Vein endothelial cell (primary cell): ENCODE results near the gene TRMT1L. TPM values are rescaled to one million over a fixed set of nuclear protein-coding genes. Genes with fewer than 3 reads are reported as not detected.

Experiments
- total RNA-seq: library from RNA; depleted of rRNA; stranded (reverse); fragments of >200 nt; gene quantifications from 2 replicates; pipeline ENCODE4 v1.2.3, GENCODE V29; 2012

Gene TRMT1L
- 9.5 and 26.0 TPM in 2 replicates for total RNA-seq

GRCh38 chr1:185156854-185157598, at the start of gene TRMT1L, which contains the start of gene SWT1:
TSS of gene TRMT1L (minus strand) at chr1:185156953. CDS start at chr1:185156712, 241 bp downstream.
TSS of gene SWT1 (plus strand) at chr1:185157167. CDS start at chr1:185160842, 3,675 bp downstream.

Other genes with a start within 250 kb of the TRMT1L start
- 5.2 and 6.4 TPM in 2 replicates for gene NIBAN1, start 182.4 kb downstream of the TRMT1L start, total RNA-seq
- gene RNF2, start 111.4 kb downstream of the TRMT1L start, total RNA-seq: 27.1 and 29.7 TPM in 2 replicates
- gene SWT1, start 214 bp upstream of the TRMT1L start, total RNA-seq: 4.2 and 4.4 TPM in 2 replicates
- gene IVNS1ABP, start 160.3 kb upstream of the TRMT1L start, total RNA-seq: 59.8 and 87.7 TPM in 2 replicates